ENCODE results near the gene SCN10A.

SCN10A gene

GRCh38 chr3:38650248-38650951, 165.6 kb downstream of the SCN10A start:
- DNase-seq: peak; percentile 6

DNA sequence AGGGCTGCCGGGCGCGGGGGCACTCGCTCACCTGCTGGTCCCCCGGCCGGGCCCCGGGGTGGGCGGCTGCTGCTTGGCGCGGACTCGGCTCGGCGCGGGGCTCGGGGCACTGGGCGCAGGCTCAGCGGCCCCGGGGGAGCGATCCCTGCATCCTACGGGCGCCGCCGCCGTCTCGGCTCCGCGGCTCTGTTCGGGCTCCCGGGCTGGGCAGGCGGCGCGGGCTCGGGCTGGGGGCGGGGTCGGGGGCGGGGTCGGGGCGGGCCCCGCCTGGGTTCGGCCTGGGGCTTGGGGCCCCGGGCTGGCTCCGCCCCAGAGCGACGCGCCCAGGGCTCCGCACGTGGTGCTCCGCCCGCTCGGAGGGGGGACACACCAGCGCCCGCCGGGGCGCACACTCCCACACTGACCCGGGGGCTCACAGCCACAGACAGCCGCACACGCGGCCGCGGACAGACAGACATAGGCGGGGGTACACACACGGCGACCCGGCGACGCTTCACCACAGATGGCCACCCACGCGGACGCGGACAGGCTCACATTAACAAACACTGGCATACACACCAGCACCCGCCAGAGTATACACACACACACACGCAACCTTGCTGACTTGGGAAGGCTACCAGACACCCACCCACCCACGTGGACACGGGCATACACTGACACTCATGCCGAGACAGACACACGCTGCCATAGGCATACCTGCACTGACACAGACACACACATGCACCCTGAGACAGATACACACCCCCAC, 166.3 kb downstream of the SCN10A start, which contains the start of gene SCN5A:
TSS of gene SCN5A (minus strand) at position 188 of the 748 bp plus-strand sequence. CDS start 16,380 bp downstream, outside the sequence.
- peak; percentile 64 for DNase-seq

DNA sequence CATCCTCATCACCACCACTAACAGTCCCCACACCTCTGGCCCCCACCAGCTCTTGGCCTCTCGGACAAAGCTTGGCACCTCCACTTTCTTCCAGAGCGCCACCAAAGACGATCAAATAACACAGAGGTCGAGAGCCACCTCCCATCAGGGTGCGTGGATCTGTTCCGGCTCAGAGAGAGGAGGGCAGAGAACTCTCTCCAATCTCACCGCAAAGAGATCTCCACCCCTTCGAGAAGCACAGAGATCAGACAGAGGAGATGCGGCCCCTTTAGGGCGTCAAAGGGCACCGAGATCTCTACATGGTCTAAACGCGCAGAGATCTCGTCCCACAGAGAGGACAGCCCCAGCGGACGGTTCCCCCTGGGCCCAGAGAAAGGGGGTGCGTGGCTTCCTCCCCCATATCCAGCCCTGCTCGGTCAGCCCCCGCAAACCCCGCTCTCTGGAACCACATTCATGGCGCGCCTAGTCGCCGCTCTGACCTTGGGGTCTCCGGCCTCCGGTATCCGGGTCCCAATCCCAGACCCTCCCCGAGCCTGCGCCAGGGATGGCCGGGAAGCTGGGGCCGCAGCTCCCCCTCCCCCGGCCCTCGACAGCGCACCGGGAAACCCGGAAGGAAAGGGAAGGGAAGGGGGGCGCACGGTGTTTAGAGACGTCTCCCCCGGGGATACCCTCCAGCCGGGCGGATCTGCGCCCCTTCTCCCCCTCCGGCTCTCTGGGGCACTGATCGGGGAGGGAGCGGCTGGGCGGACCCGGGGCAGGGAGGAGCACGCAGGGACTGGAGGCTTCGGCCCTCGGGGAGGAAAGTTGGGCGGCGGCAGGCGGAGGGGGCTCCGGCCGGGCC, 167.1 kb downstream of the SCN10A start:
- no peak for DNase-seq

DNA sequence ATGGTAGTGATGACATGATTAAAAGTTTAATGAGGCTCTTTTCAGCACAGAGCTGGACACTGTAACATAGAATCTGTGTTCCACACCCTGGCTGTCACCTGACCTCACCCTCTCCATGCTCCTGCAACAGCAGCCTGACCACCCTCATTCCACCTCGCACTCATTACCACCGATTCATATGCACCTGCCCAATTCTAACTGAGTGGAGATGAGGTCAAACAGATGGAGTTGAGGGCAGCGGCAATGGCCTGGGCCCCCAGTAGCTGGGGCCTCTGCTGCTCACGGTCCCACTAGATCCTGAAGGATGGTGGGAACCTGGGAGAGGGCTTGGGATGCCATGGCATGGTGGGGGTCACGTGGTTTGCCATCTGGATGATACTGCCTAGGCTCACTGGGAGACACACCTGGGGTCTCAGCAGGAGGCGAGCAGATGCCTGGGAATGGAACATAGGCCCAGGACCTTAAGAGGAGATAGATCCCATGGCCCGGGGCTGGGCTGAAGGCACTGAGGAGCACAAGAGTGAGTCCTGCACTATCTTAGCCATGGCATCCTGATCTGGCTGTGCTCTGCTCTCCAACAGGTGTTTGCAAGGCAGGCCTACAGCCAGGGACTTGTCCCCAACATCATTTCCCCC, 167.9 kb downstream of the SCN10A start:
- DNase-seq: no peak

GRCh38 chr3:38647217-38647970, 168.6 kb downstream of the SCN10A start:
- DNase-seq: no peak
